PFSK-1 (cell line): ENCODE data around the gene DCUN1D2.

Source experiments
- FOXP2 ChIP-seq: optimal IDR thresholded peaks from 2 replicates; pipeline ENCODE3; 2011; ENCODE audit warnings: borderline replicate concordance, control low read depth, inconsistent platforms; ENCODE audit not compliant: insufficient read depth; ENCODE audit errors: extremely low read length, extremely low read depth
- POLR2AphosphoS5 ChIP-seq: IDR thresholded peaks from 2 replicates; pipeline ENCODE4 v1.6.1; 2012; ENCODE audit warnings: low read depth, mild to moderate bottlenecking, control low read depth, low read length, moderate library complexity
- SIN3A ChIP-seq: IDR thresholded peaks from 2 replicates; pipeline ENCODE4 v1.6.1; 2012; ENCODE audit warnings: mild to moderate bottlenecking, low read length, moderate library complexity, borderline replicate concordance; ENCODE audit not compliant: insufficient read depth
- TAF1 ChIP-seq: IDR thresholded peaks from 2 replicates; pipeline ENCODE4 v1.6.1; 2012; ENCODE audit warnings: low read length, control low read depth, borderline replicate concordance; ENCODE audit not compliant: insufficient read depth
- TF ChIP-seq, protein P1 (sequence below), 2 experiments: IDR thresholded peaks; 2 replicates each; pipeline versions ENCODE4 v1.6.1 to v1.8.0; 2011 to 2012; ENCODE audit warnings: low read depth in 2 of 2, low read length in 2 of 2, control low read depth in 1 of 2, inconsistent platforms in 1 of 2, mild to moderate bottlenecking in 1 of 2, moderate library complexity in 1 of 2; ENCODE audit not compliant: insufficient read depth in 1 of 2

DNA sequence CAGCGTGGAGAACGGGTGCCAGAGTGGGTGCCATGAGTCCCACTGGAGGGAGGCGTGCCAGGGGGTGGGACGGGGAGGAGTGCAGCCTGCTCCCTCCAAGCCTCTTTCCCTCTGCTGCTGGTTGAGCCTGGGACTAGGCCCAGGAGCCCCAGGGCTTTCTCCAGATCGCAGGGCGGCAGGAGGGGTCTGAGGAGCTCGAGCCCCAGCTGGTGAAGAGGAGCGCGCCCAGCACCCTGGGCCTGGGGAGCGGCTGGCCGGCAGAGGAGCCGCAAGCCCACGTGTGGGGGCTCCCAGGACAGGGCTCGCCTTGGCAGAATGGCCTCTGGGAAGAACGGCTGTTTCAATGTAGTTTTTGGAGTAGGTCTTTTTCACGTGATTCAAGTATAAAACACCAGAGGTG is 12.2 kb upstream of the DCUN1D2 start:
- TF ChIP-seq TAF1 (no peak), SIN3A (no peak), POLR2AphosphoS5 (no peak), FOXP2 (no peak)
- TF ChIP-seq, protein P1, sequence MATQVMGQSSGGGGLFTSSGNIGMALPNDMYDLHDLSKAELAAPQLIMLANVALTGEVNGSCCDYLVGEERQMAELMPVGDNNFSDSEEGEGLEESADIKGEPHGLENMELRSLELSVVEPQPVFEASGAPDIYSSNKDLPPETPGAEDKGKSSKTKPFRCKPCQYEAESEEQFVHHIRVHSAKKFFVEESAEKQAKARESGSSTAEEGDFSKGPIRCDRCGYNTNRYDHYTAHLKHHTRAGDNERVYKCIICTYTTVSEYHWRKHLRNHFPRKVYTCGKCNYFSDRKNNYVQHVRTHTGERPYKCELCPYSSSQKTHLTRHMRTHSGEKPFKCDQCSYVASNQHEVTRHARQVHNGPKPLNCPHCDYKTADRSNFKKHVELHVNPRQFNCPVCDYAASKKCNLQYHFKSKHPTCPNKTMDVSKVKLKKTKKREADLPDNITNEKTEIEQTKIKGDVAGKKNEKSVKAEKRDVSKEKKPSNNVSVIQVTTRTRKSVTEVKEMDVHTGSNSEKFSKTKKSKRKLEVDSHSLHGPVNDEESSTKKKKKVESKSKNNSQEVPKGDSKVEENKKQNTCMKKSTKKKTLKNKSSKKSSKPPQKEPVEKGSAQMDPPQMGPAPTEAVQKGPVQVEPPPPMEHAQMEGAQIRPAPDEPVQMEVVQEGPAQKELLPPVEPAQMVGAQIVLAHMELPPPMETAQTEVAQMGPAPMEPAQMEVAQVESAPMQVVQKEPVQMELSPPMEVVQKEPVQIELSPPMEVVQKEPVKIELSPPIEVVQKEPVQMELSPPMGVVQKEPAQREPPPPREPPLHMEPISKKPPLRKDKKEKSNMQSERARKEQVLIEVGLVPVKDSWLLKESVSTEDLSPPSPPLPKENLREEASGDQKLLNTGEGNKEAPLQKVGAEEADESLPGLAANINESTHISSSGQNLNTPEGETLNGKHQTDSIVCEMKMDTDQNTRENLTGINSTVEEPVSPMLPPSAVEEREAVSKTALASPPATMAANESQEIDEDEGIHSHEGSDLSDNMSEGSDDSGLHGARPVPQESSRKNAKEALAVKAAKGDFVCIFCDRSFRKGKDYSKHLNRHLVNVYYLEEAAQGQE (IDR thresholded peaks at IDR 0.05; ENCODE audit: insufficient read depth in 1 of 2, low read depth in 2 of 2, low read length in 2 of 2): no peak
